GM20000 (cell line): ENCODE measurements around the gene C4BPB.

Experiments
- DNase-seq: peaks from one replicate; pipeline ENCODE4 v3.0.0; 2012; ENCODE audit warnings: low spot score
- CTCF ChIP-seq: IDR thresholded peaks from 2 replicates; pipeline ENCODE4 v1.5.1; 2012; ENCODE audit warnings: mild to moderate bottlenecking, control low read depth; ENCODE audit errors: extremely low read depth, missing control alignments

C4BPB gene

DNA sequence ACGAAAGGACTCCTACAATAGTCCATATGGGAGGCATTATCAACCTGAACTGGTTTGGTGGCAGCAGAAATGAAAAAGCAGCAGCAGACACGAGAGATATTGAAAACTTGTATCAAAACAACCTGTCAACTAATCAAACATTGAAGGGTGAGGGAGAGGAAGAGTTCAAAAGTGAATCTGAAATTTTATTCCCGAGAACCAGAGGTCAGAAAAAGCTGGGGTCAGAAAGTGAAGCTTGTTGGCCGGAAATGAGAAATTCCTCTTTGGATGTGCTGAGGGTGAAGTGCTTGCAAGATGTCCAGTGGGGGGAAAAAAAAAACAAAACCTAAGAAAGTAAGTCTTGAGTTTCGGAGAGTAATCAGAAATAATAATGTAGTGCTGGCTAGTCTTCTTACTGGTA is 13.5 kb downstream of the C4BPB start:
- no peak for TF ChIP-seq CTCF
- DNase-seq: no peak

DNA sequence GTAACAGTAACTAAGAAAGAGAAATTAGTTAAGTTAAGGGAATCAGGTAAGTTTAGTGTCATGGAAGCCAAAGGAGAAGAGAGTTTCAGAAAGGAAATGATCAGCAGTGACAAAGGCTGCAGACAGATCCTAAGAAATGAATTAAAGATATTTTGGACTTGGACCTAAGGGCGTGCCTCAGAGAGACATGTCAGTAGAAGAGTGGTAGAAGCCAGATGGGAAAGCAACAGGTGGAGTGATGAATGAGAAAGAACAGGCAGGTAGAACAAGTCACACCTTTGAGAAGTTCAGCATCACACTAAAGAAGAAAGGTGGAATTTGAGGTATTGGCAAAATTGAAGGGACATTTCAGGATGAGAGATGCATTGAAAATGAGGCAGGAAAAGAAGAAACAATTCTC is 14.0 kb downstream of the C4BPB start:
- no peak for TF ChIP-seq CTCF
- DNase-seq: no peak

GRCh38 chr1:207103892-207104373 is 15.3 kb downstream of the C4BPB start, which contains the start of gene C4BPA:
TSS of gene C4BPA (plus strand) at chr1:207104233. CDS start at chr1:207113026, 8,793 bp downstream.
- DNase-seq: no peak
- TF ChIP-seq CTCF: no peak

- TF ChIP-seq CTCF: no peak
- DNase-seq: no peak
These were observed 20.3 kb downstream of the C4BPB start for GRCh38 chr1:207109004-207109403.

DNA sequence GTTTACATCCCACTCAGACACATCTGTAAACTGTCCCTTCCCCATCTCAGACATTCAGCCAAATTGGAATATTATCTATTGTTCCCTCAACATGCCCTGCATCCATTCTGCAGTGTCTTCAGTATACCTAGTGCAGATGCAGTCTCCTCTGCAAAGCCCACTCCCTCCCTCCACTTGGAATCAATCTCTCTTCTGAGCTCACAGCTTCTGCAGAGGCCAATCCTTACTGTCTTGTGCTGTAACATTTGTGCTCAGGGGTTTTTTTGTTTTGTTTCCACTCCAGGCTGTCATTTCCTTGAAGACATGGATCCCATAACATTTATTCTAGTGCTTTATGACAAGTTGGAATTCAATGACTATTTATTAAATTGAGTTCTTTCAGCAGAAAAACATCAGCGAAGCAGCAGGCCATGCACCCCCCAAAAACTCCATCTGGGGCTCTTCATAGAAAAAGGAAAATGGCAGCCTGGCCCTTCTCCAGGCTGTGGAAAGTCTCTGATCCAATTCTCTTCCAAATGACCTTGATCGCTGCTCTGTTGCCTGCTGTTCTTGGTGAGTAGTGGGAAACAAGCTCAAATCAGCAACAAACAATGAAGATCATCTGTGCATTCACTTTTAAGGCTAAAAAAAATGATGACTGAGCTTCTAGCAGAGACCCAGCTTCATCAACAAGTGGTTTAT is 24.1 kb downstream of the C4BPB start:
- DNase-seq: no peak
- no peak for TF ChIP-seq CTCF

- TF ChIP-seq CTCF: no peak
- DNase-seq: no peak
These were observed 26.6 kb downstream of the C4BPB start for GRCh38 chr1:207115269-207115668.

DNA sequence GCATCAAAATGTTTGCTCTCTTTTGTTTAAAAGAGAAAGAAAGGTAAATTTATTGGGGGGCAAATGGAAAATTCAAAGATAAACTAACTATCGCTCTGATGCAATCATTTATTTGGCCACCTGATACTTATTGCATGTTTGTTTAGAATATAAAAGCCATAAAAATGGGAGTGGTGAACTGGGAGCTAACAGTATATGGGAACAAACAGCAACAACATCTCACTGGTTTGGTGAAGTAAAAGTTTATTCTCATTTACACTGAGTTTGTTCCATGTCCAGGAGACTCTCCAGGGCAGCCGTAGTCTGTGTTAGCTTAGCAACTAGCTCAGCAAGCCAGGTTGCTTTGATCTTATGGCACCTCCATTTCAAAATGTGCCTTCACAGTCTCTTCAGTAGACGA is 35.7 kb downstream of the C4BPB start:
- no peak for TF ChIP-seq CTCF
- DNase-seq: no peak
